ENCODE measurements around the gene SORBS1.

GRCh38 chr10:95403700-95404461 lies 157.3 kb downstream of the SORBS1 start:
- TF ChIP-seq CTCF (IDR thresholded peaks at IDR 0.05) = no peak
- no peak for TF ChIP-seq HMGA2 (CRISPR knock-in tag; IDR thresholded peaks at IDR 0.05)
- no peak for TF ChIP-seq NR1H2 (CRISPR knock-in tag; IDR thresholded peaks at IDR 0.05)
- no peak for TF ChIP-seq SMAD3 (CRISPR knock-in tag; IDR thresholded peaks at IDR 0.05; ENCODE audit: borderline replicate concordance)
- no peak for TF ChIP-seq RELA (CRISPR knock-in tag; IDR thresholded peaks at IDR 0.05; ENCODE audit: borderline replicate concordance)
- no peak for TF ChIP-seq SP1 (CRISPR knock-in tag; conservative IDR thresholded peaks at IDR 0.05)
- TF ChIP-seq ZNF416 (CRISPR knock-in tag; IDR thresholded peaks at IDR 0.05) = no peak
- TF ChIP-seq, protein P1, sequence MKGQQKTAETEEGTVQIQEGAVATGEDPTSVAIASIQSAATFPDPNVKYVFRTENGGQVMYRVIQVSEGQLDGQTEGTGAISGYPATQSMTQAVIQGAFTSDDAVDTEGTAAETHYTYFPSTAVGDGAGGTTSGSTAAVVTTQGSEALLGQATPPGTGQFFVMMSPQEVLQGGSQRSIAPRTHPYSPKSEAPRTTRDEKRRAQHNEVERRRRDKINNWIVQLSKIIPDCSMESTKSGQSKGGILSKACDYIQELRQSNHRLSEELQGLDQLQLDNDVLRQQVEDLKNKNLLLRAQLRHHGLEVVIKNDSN (CRISPR knock-in tag; IDR thresholded peaks at IDR 0.05) = no peak

Measured in WTC11 (cell line).